IPS DF 6.9 (cell line): ENCODE measurements around the gene PDE6B.

Experiments
- DNase-seq: peaks from one replicate; pipeline ENCODE4 v3.0.0-alpha.2; 2013; ENCODE audit warnings: low read depth, low spot score
- H3K27ac ChIP-seq: one replicate; pipeline ENCODE4 v1.5.1; 2013; ENCODE audit warnings: low read length, control low read depth
- H3K27me3 ChIP-seq: 2 replicates; pipeline ENCODE4 v1.6.1; 2013; ENCODE audit warnings: mild to moderate bottlenecking, low read length; ENCODE audit not compliant: control insufficient read depth, insufficient read depth
- H3K36me3 ChIP-seq: 2 replicates; pipeline ENCODE4 v1.6.1; 2013; ENCODE audit warnings: low read length; ENCODE audit not compliant: control insufficient read depth, insufficient read depth
- H3K4me1 ChIP-seq: 2 replicates; pipeline ENCODE4 v1.6.1; 2013; ENCODE audit warnings: low read length; ENCODE audit not compliant: control insufficient read depth, insufficient read depth
- H3K4me3 ChIP-seq: 2 replicates; pipeline ENCODE4 v1.5.1; 2013; ENCODE audit warnings: mild to moderate bottlenecking, low read length
- H3K9me3 ChIP-seq: 2 replicates; pipeline ENCODE4 v1.6.1; 2013; ENCODE audit warnings: low read length, inconsistent platforms; ENCODE audit not compliant: control insufficient read depth, insufficient read depth
- WGBS: extraction: QIAGEN DNeasy Blood & Tissue Kit; methylation state at CpG from one replicate; pipeline ENCODE4 v1.1.7; 2013; ENCODE audit warnings: mixed read lengths, missing lambda C conversion rate; ENCODE audit not compliant: insufficient read length, insufficient coverage; 5-methylcytosine and 5-hydroxymethylcytosine counted together

PDE6B gene

GRCh38 chr4:613126-613525 lies 12.2 kb upstream of the PDE6B start:
- Histone ChIP-seq H3K36me3 (no peaks in the 10 kb centered on the region), H3K4me3 (no peak overlapping the region), H3K4me1 (no peaks in the 10 kb centered on the region), H3K9me3 (no peaks in the 10 kb centered on the region), H3K27me3 (no peaks in the 10 kb centered on the region; the same call in 1 of the 2 replicates), H3K27ac (no peak overlapping the region)
- no CpG with 5 or more reads among the region's 9 CpGs for WGBS
- DNase-seq: no peak

- H3K4me3 ChIP-seq: no peak overlapping the region
- no peaks in the 10 kb centered on the region for H3K9me3 ChIP-seq
- no CpG with 5 or more reads among the region's 1 CpG for WGBS
- no peaks in the 10 kb centered on the region for H3K36me3 ChIP-seq
- no peak for DNase-seq
- H3K4me1 ChIP-seq: no peaks in the 10 kb centered on the region
- H3K27me3 ChIP-seq: no peaks in the 10 kb centered on the region; the same call in 1 of the 2 replicates
- H3K27ac ChIP-seq: no peak overlapping the region
Observed at GRCh38 chr4:616091-616490, 9.3 kb upstream of the PDE6B start.

- WGBS: no CpG with 5 or more reads among the region's 27 CpGs
Observed at GRCh38 chr4:616911-617643, 8.3 kb upstream of the PDE6B start.

GRCh38 chr4:617644-618641 lies 7.4 kb upstream of the PDE6B start:
- WGBS: no CpG with 5 or more reads among the region's 18 CpGs
- DNase-seq: no peak
- Histone ChIP-seq H3K4me3 (no peak overlapping the region), H3K27ac (no peak overlapping the region), H3K27me3 (no peaks in the 10 kb centered on the region; the same call in 1 of the 2 replicates), H3K4me1 (no peaks in the 10 kb centered on the region), H3K9me3 (no peaks in the 10 kb centered on the region), H3K36me3 (no peaks in the 10 kb centered on the region)

More at GRCh38 chr4:616911-617643, 8.3 kb upstream of the PDE6B start:
- Histone ChIP-seq H3K36me3 (no peaks in the 10 kb centered on the region), H3K4me1 (no peaks in the 10 kb centered on the region), H3K9me3 (no peaks in the 10 kb centered on the region), H3K4me3 (no peak overlapping the region), H3K27me3 (no peaks in the 10 kb centered on the region; the same call in 1 of the 2 replicates), H3K27ac (no peak overlapping the region)
- no peak for DNase-seq

- no CpG with 5 or more reads among the region's 11 CpGs for WGBS
- H3K9me3 ChIP-seq: no peaks in the 10 kb centered on the region
- no peak for DNase-seq
- H3K4me1 ChIP-seq: peaks cover 7% of the 10 kb centered on the region
- no peaks in the 10 kb centered on the region for H3K36me3 ChIP-seq
- H3K27me3 ChIP-seq: no peaks in the 10 kb centered on the region; the same call in 1 of the 2 replicates
- H3K27ac ChIP-seq: no peak overlapping the region
- no peak overlapping the region for H3K4me3 ChIP-seq
Observed at GRCh38 chr4:620201-620600, 5.2 kb upstream of the PDE6B start.

- H3K27ac ChIP-seq: no peak overlapping the region
- no peak overlapping the region for H3K4me3 ChIP-seq
- no peaks in the 10 kb centered on the region for H3K27me3 ChIP-seq
- peaks cover 11% of the 10 kb centered on the region for H3K4me1 ChIP-seq
- H3K9me3 ChIP-seq: no peaks in the 10 kb centered on the region
- no peak for DNase-seq
- no peaks in the 10 kb centered on the region for H3K36me3 ChIP-seq
- no CpG with 5 or more reads among the region's 19 CpGs for WGBS
Observed at GRCh38 chr4:620851-621261, 4.5 kb upstream of the PDE6B start.

- H3K9me3 ChIP-seq: no peaks in the 10 kb centered on the region
- no peak overlapping the region for H3K4me3 ChIP-seq
- no peaks in the 10 kb centered on the region for H3K27me3 ChIP-seq
- no peak overlapping the region for H3K27ac ChIP-seq
- WGBS: no CpG with 5 or more reads among the region's 22 CpGs
- H3K36me3 ChIP-seq: no peaks in the 10 kb centered on the region
- H3K4me1 ChIP-seq: peaks cover 11% of the 10 kb centered on the region
- no peak for DNase-seq
Observed at GRCh38 chr4:621296-622070, 3.9 kb upstream of the PDE6B start.

GRCh38 chr4:622071-622995 lies 3.0 kb upstream of the PDE6B start:
- Histone ChIP-seq H3K27ac (no peak overlapping the region), H3K36me3 (no peaks in the 10 kb centered on the region), H3K4me1 (peaks cover 11% of the 10 kb centered on the region), H3K9me3 (no peaks in the 10 kb centered on the region), H3K27me3 (no peaks in the 10 kb centered on the region), H3K4me3 (no peak overlapping the region)
- DNase-seq: no peak
- no CpG with 5 or more reads among the region's 22 CpGs for WGBS

GRCh38 chr4:622996-623913 lies 2.1 kb upstream of the PDE6B start:
- peaks cover 11% of the 10 kb centered on the region for H3K4me1 ChIP-seq

More at GRCh38 chr4:622996-623913, 2.1 kb upstream of the PDE6B start:
- Histone ChIP-seq H3K27me3 (no peaks in the 10 kb centered on the region), H3K4me3 (no peak overlapping the region), H3K27ac (no peak overlapping the region), H3K9me3 (no peaks in the 10 kb centered on the region), H3K36me3 (no peaks in the 10 kb centered on the region)
- no CpG with 5 or more reads among the region's 24 CpGs for WGBS
- DNase-seq: no peak
